Astrocyte of the cerebellum (primary cell): ENCODE results near the gene RNGTT.

ENCODE experiments used
- DNase-seq: peaks from one replicate; pipeline ENCODE4 v3.0.0-alpha.2; 2011; ENCODE audit warnings: low read depth
- H3K4me3 ChIP-seq: 2 replicates; pipeline ENCODE4 v1.5.1; 2011; ENCODE audit warnings: mild to moderate bottlenecking, low read depth, low read length, moderate library complexity
- CTCF ChIP-seq: IDR thresholded peaks from 2 replicates; pipeline ENCODE4 v1.5.1; 2012; ENCODE audit warnings: low read length, low read depth, moderate library complexity, mild to moderate bottlenecking; ENCODE audit errors: missing control alignments
- in situ Hi-C: cut with HindIII; loops from 2 replicates; pipeline ENCODE4 v1.10.0; 2017; ENCODE audit warnings: low sequenced_read_pairs

RNGTT gene

GRCh38 chr6:88823998-88824397 lies 139.4 kb downstream of the RNGTT start:
- H3K4me3 ChIP-seq = no peak overlapping the region
- peak; percentile 3 for DNase-seq
- no peak for TF ChIP-seq CTCF
- in situ Hi-C loops = no loop called here

- DNase-seq = no peak
- H3K4me3 ChIP-seq = no peak overlapping the region
- TF ChIP-seq CTCF = no peak
- in situ Hi-C loops = no loop called here
These were observed 147.9 kb downstream of the RNGTT start for GRCh38 chr6:88815491-88815890.

- in situ Hi-C loops = no loop called here
- TF ChIP-seq CTCF = no peak
- DNase-seq = no peak
- H3K4me3 ChIP-seq = no peak overlapping the region
These were observed 148.5 kb downstream of the RNGTT start for GRCh38 chr6:88814909-88815308.

- DNase-seq = peak; percentile 1
- no peak for TF ChIP-seq CTCF
- in situ Hi-C loops = no loop called here
- H3K4me3 ChIP-seq = no peak overlapping the region
These were observed 150.4 kb downstream of the RNGTT start for GRCh38 chr6:88813045-88813444.

- TF ChIP-seq CTCF = no peak
- in situ Hi-C loops = no loop called here
- no peak for DNase-seq
- H3K4me3 ChIP-seq = no peak overlapping the region
These were observed 152.7 kb downstream of the RNGTT start for GRCh38 chr6:88810701-88811100.

- no peak overlapping the region for H3K4me3 ChIP-seq
- in situ Hi-C loops = no loop called here
- TF ChIP-seq CTCF = no peak
- DNase-seq = no peak
These were observed 153.3 kb downstream of the RNGTT start for GRCh38 chr6:88810089-88810488.

- no peak for TF ChIP-seq CTCF
- in situ Hi-C loops = no loop called here
- H3K4me3 ChIP-seq = no peak overlapping the region
- no peak for DNase-seq
These were observed 155.0 kb downstream of the RNGTT start for GRCh38 chr6:88808381-88808780.
